Measurements from ENCODE around the gene LRMDA.

GRCh38 chr10:75646218-75646915, 214.9 kb downstream of the LRMDA start:
- TF ChIP-seq, protein P1, sequence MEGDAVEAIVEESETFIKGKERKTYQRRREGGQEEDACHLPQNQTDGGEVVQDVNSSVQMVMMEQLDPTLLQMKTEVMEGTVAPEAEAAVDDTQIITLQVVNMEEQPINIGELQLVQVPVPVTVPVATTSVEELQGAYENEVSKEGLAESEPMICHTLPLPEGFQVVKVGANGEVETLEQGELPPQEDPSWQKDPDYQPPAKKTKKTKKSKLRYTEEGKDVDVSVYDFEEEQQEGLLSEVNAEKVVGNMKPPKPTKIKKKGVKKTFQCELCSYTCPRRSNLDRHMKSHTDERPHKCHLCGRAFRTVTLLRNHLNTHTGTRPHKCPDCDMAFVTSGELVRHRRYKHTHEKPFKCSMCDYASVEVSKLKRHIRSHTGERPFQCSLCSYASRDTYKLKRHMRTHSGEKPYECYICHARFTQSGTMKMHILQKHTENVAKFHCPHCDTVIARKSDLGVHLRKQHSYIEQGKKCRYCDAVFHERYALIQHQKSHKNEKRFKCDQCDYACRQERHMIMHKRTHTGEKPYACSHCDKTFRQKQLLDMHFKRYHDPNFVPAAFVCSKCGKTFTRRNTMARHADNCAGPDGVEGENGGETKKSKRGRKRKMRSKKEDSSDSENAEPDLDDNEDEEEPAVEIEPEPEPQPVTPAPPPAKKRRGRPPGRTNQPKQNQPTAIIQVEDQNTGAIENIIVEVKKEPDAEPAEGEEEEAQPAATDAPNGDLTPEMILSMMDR (conservative IDR thresholded peaks at IDR 0.05; ENCODE audit: low read length), result no peak
- no peak for TF ChIP-seq EZH2phosphoT487 (IDR thresholded peaks at IDR 0.05; ENCODE audit: borderline replicate concordance)

Data from Loucy (cell line).